ENCODE data around the gene DPYSL5.

DNA sequence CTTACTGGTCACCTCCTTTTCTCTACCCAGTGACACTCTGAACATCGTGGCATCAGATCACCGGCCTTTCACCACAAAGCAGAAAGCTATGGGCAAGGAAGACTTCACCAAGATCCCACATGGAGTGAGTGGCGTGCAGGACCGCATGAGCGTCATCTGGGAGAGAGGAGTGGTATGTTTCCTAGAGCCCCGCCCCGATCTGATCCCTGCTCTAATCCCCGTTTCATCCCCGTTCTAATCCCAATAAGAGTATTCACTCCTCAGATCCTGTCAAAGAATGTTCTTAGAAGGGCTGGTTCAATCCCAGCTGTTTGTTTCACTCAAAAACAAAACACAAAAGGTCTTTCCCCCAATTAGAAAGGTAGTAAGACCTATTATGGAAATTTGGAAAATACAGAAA lies 92.1 kb downstream of the DPYSL5 start:
- no peak for TF ChIP-seq CTCF (IDR thresholded peaks at IDR 0.05)
- TF ChIP-seq POLR2A (IDR thresholded peaks at IDR 0.05; ENCODE audit: low read depth): no peak
- TF ChIP-seq POLR2AphosphoS5 (IDR thresholded peaks at IDR 0.05): no peak
